H1 (cell line): ENCODE measurements around the gene BSN. TPM values are rescaled to one million over a fixed set of nuclear protein-coding genes. Genes with fewer than 3 reads are reported as not detected.

ENCODE experiments used
- CTCF ChIA-PET: fragments of 300-600 bp; sonication (Branson Sonifier 250); formaldehyde crosslinking; loops from one replicate; lab custom pipeline; 2021; ENCODE audit not compliant: partially characterized antibody; lab: Charles Lee
- POLR2A ChIA-PET: fragments of 300-600 bp; sonication (Branson Sonifier 250); formaldehyde crosslinking; loops from one replicate; lab custom pipeline; 2021; ENCODE audit warnings: inconsistent platforms; ENCODE audit not compliant: partially characterized antibody; lab: Charles Lee
- DNase-seq, 2 experiments: peaks; one replicate each; pipeline versions ENCODE4 v3.0.0 to v3.0.0-alpha.2; 2010 to 2022; ENCODE audit warnings: low spot score in 2 of 2, low read depth in 1 of 2, mixed read lengths in 1 of 2
- FAIRE-seq: peaks from 2 replicates; lab custom pipeline; 2011; peaks lifted over from hg19 to GRCh38; lab: Jason Lieb, UNC
- H2AFZ ChIP-seq: 2 replicates; pipeline ENCODE4 v1.8.1; 2012; ENCODE audit warnings: low read length, inconsistent platforms
- H2AK5ac ChIP-seq: 2 replicates; pipeline ENCODE4 v1.6.1; 2013; ENCODE audit warnings: low read depth, low read length
- H2BK120ac ChIP-seq: replicated peaks from 2 replicates; pipeline ENCODE3; 2013; ENCODE audit warnings: low read depth, low read length, inconsistent platforms
- H2BK12ac ChIP-seq: 2 replicates; pipeline ENCODE4 v1.6.1; 2013; ENCODE audit warnings: low read depth, low read length
- H2BK15ac ChIP-seq: 2 replicates; pipeline ENCODE4 v1.6.1; 2013; ENCODE audit warnings: low read length
- H2BK20ac ChIP-seq: 2 replicates; pipeline ENCODE4 v1.6.1; 2013; ENCODE audit warnings: low read length
- H2BK5ac ChIP-seq: 2 replicates; pipeline ENCODE4 v1.6.1; 2013; ENCODE audit warnings: low read depth, low read length
- H3K14ac ChIP-seq: 2 replicates; pipeline ENCODE4 v1.6.1; 2013; ENCODE audit warnings: inconsistent platforms; ENCODE audit not compliant: insufficient read length
- H3K18ac ChIP-seq: 2 replicates; pipeline ENCODE4 v1.6.1; 2013; ENCODE audit warnings: low read length; ENCODE audit errors: extremely low read depth
- H3K23ac ChIP-seq: 2 replicates; pipeline ENCODE4 v1.6.1; 2013; ENCODE audit warnings: inconsistent platforms; ENCODE audit not compliant: insufficient read length
- H3K23me2 ChIP-seq: 2 replicates; pipeline ENCODE4 v1.6.1; 2013; ENCODE audit warnings: low read depth, low read length
- H3K27ac ChIP-seq: 2 replicates; pipeline ENCODE4 v1.6.1; 2011; ENCODE audit warnings: low read depth, low read length, inconsistent platforms
- H3K27me3 ChIP-seq, 4 experiments: replicated peaks in 1 of 4; 1 replicate in 1 of 4; 2 replicates in 3 of 4; pipeline versions ENCODE4 v1.6.1 to v1.8.1; 2011 to 2013; ENCODE audit warnings: low read length in 3 of 4, mild to moderate bottlenecking in 3 of 4, inconsistent platforms in 2 of 4, mixed read lengths in 2 of 4, moderate library complexity in 1 of 4; ENCODE audit not compliant: control insufficient read depth in 3 of 4, insufficient read depth in 3 of 4; ENCODE audit errors: extremely low read depth in 1 of 4
- H3K36me3 ChIP-seq, 4 experiments: 2 replicates each; pipeline versions ENCODE4 v1.6.1 to v1.8.1; 2011 to 2013; ENCODE audit warnings: mild to moderate bottlenecking in 4 of 4, low read length in 3 of 4, moderate library complexity in 2 of 4, control low read depth in 1 of 4, inconsistent platforms in 1 of 4; ENCODE audit not compliant: insufficient read depth in 4 of 4, control insufficient read depth in 2 of 4
- H3K4ac ChIP-seq: replicated peaks from 2 replicates; pipeline ENCODE3; 2013; ENCODE audit warnings: low read length, low read depth, mixed read lengths, inconsistent platforms; ENCODE audit not compliant: insufficient read length
- H3K4me1 ChIP-seq, 4 experiments: replicated peaks in 1 of 4; 1 replicate in 1 of 4; 2 replicates in 3 of 4; pipeline versions ENCODE4 v1.6.1 to v1.8.1; 2011 to 2013; ENCODE audit warnings: low read length in 3 of 4, inconsistent platforms in 2 of 4, mixed read lengths in 1 of 4; ENCODE audit not compliant: insufficient read depth in 4 of 4, control insufficient read depth in 3 of 4
- H3K4me2 ChIP-seq, 2 experiments: 2 replicates each; pipeline versions ENCODE4 v1.6.1 to v1.8.1; 2011 to 2013; ENCODE audit warnings: low read depth in 2 of 2, low read length in 2 of 2, control low read depth in 1 of 2, inconsistent platforms in 1 of 2, mild to moderate bottlenecking in 1 of 2; ENCODE audit not compliant: insufficient read depth in 1 of 2
- H3K4me3 ChIP-seq, 4 experiments: fragments of 200-600, 300-600 bp in 1 of 4; sonication (generic), shearing (Covaris generic), sonication (Bioruptor Twin) in 1 of 4; 2 replicates each; pipeline versions ENCODE4 v1.5.1 to v1.8.1; 2011 to 2016; ENCODE audit warnings: low read length in 4 of 4, low read depth in 3 of 4, control low read depth in 2 of 4, inconsistent platforms in 2 of 4, mild to moderate bottlenecking in 2 of 4, mixed read lengths in 1 of 4, moderate library complexity in 1 of 4; ENCODE audit not compliant: insufficient read depth in 2 of 4; ENCODE audit errors: extremely low read depth in 1 of 4
- H3K56ac ChIP-seq: replicated peaks from 2 replicates; pipeline ENCODE3; 2013; ENCODE audit warnings: low read depth, mild to moderate bottlenecking, mixed read lengths, low read length, inconsistent platforms; ENCODE audit not compliant: insufficient read length
- H3K79me1 ChIP-seq: 2 replicates; pipeline ENCODE4 v1.6.1; 2013; ENCODE audit warnings: low read depth, low read length, control low read depth
- H3K79me2 ChIP-seq, 2 experiments: 2 replicates each; pipeline versions ENCODE4 v1.6.1 to v1.8.1; 2012 to 2013; ENCODE audit warnings: low read length in 2 of 2, mild to moderate bottlenecking in 2 of 2, inconsistent platforms in 1 of 2; ENCODE audit not compliant: insufficient read depth in 2 of 2, control insufficient read depth in 1 of 2
- H3K9ac ChIP-seq, 4 experiments: replicated peaks in 1 of 4; 1 replicate in 1 of 4; 2 replicates in 3 of 4; pipeline versions ENCODE4 v1.6.1 to v1.8.1; 2011 to 2013; ENCODE audit warnings: low read depth in 3 of 4, low read length in 3 of 4, control low read depth in 2 of 4, mild to moderate bottlenecking in 2 of 4, moderate library complexity in 2 of 4, inconsistent platforms in 1 of 4; ENCODE audit errors: extremely low read depth in 1 of 4
- H3K9me3 ChIP-seq, 2 experiments: 2 replicates each; pipeline versions ENCODE4 v1.6.1 to v1.8.1; 2012 to 2013; ENCODE audit warnings: mild to moderate bottlenecking in 2 of 2, moderate library complexity in 2 of 2, control low read depth in 1 of 2, inconsistent platforms in 1 of 2, low read depth in 1 of 2, low read length in 1 of 2, mixed read lengths in 1 of 2; ENCODE audit not compliant: insufficient read depth in 2 of 2
- H4K20me1 ChIP-seq, 2 experiments: replicated peaks in 1 of 2; 2 replicates each; pipeline versions ENCODE3 to v1.8.1; 2011 to 2013; ENCODE audit warnings: inconsistent platforms in 2 of 2, low read length in 2 of 2, mild to moderate bottlenecking in 1 of 2; ENCODE audit not compliant: insufficient read depth in 2 of 2, control insufficient read depth in 1 of 2
- H4K5ac ChIP-seq: 2 replicates; pipeline ENCODE4 v1.6.1; 2013; ENCODE audit warnings: low read length, low read depth, mixed read lengths, inconsistent platforms; ENCODE audit not compliant: insufficient read length
- H4K8ac ChIP-seq: 2 replicates; pipeline ENCODE4 v1.8.0; 2013; ENCODE audit warnings: mild to moderate bottlenecking, moderate library complexity, low read length, inconsistent platforms; ENCODE audit not compliant: insufficient read depth; ENCODE audit errors: extremely low read depth
- H4K91ac ChIP-seq: replicated peaks from 2 replicates; pipeline ENCODE3; 2013; ENCODE audit warnings: low read length, mixed read lengths, inconsistent platforms; ENCODE audit not compliant: insufficient read length
- CBX8 ChIP-seq: fragments of 300-800, 300-1000 bp; sonication (generic); IDR thresholded peaks from 2 replicates; pipeline ENCODE4 v1.7.1; 2016; ENCODE audit warnings: low read depth, low read length, borderline replicate concordance
- WGBS, 2 experiments: shearing (Covaris generic) in 1 of 2; methylation state at CpG; one replicate each; pipeline versions ENCODE4 v1.1.6 to v1.1.7; 2013 to 2015; ENCODE audit warnings: low lambda C conversion rate in 2 of 2, mixed read lengths in 2 of 2, inconsistent platforms in 1 of 2, low coverage in 1 of 2, missing lambda C conversion rate in 1 of 2; ENCODE audit not compliant: insufficient replicate concordance in 2 of 2, insufficient coverage in 1 of 2, insufficient read length in 1 of 2; ENCODE audit errors: extremely low coverage in 1 of 2, missing lambda C conversion rate in 1 of 2; 5-methylcytosine and 5-hydroxymethylcytosine counted together
- polyA plus RNA-seq, 7 experiments: library from polyadenylated mRNA; depleted of rRNA in 3 of 7; stranded (reverse) in 5 of 7; unstranded in 2 of 7; fragments of >200 nt in 5 of 7; fragments of 200-250 nt in 2 of 7; gene quantifications; 1 replicate in 5 of 7; 2 replicates in 1 of 7; 4 replicates in 1 of 7; pipeline versions ENCODE4 v1.2.1 to v1.2.3, GENCODE V29; 2011 to 2013; ENCODE audit warnings: missing spikeins in 2 of 7, mixed read lengths in 2 of 7
- total RNA-seq: library from RNA; stranded (reverse); fragmentation: NEBNext Ultra II Directional; extraction: Animal tissue kit (Norgen Biotek cat#: 25700); gene quantifications from 2 replicates; pipeline ENCODE4 v1.2.1, GENCODE V29; 2021

Gene BSN
- total and polyA plus RNA-seq, 2 of the 8 experiments (the other 6 are each of a cell fraction or from before 2014, with no cell fraction given), result 0.60 to 3.0 TPM

DNA sequence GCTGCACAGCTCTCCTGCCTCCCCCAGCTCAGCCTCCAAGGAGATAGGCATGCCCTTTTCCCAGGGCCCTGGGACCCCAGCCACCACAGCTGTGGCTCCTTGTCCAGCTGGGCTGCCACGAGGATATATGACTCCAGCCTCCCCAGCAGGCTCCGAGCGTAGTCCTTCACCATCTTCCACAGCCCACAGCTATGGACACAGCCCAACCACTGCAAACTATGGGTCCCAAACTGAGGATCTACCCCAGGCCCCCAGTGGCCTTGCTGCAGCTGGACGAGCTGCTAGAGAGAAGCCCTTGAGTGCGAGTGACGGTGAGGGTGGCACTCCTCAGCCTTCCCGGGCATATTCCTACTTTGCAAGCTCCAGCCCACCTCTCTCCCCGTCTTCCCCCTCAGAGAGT lies 99.3 kb downstream of the BSN start:
- no peak overlapping the region for H3K4me2 ChIP-seq
- POLR2A ChIA-PET, result no interaction called here
- no peak for FAIRE-seq

More for the DNA sequence above, 99.3 kb downstream of the BSN start:
- Histone ChIP-seq H3K27ac (no peak overlapping the region), H3K79me1 (no peaks in the 10 kb centered on the region), H3K23me2 (no peaks in the 10 kb centered on the region), H2BK5ac (no peak overlapping the region), H4K91ac (no peak overlapping the region), H4K5ac (no peak overlapping the region), H3K23ac (no peak overlapping the region), H2BK120ac (no peak overlapping the region), H3K36me3 (no peaks in the 10 kb centered on the region), H2AFZ (no peak overlapping the region), H3K14ac (no peak overlapping the region), H3K4me3 (no peak overlapping the region), H4K20me1 (no peaks in the 10 kb centered on the region), H3K18ac (no peak overlapping the region), H4K8ac (peak overlapping the region; percentile 57; the same call in 1 of the 2 replicates), H3K56ac (no peak overlapping the region), H2BK12ac (no peak overlapping the region), H3K9me3 (no peaks in the 10 kb centered on the region), H3K4ac (no peak overlapping the region), H3K79me2 (no peaks in the 10 kb centered on the region), H2BK20ac (no peak overlapping the region), H3K9ac (no peak overlapping the region), H2BK15ac (no peak overlapping the region), H3K27me3 (no peaks in the 10 kb centered on the region), H3K4me1 (no peaks in the 10 kb centered on the region; a peak in 1 of 7 replicates), H2AK5ac (no peak overlapping the region)
- no peak for DNase-seq
- 85% methylated on average over 8 of the region's 8 CpGs; no CpG with 5 or more reads in 1 of the 2 experiments for WGBS, 2 experiments
- CTCF ChIA-PET, result interaction anchor here (0.7 to 7.9 kb wide), 5 partner anchors 9 to 37 kb away, joined by 3 to 39 read pairs (median 5); no protein-coding TSS in a partner anchor
- TF ChIP-seq CBX8, result no peak
